ENCODE measurements around the gene GPM6B.
"Not testable (repeated sequence)": the region's sequence is repeated elsewhere in the genome, so short reads cannot be mapped to it uniquely, and the experiment has no call there.

Gene GPM6B

DNA sequence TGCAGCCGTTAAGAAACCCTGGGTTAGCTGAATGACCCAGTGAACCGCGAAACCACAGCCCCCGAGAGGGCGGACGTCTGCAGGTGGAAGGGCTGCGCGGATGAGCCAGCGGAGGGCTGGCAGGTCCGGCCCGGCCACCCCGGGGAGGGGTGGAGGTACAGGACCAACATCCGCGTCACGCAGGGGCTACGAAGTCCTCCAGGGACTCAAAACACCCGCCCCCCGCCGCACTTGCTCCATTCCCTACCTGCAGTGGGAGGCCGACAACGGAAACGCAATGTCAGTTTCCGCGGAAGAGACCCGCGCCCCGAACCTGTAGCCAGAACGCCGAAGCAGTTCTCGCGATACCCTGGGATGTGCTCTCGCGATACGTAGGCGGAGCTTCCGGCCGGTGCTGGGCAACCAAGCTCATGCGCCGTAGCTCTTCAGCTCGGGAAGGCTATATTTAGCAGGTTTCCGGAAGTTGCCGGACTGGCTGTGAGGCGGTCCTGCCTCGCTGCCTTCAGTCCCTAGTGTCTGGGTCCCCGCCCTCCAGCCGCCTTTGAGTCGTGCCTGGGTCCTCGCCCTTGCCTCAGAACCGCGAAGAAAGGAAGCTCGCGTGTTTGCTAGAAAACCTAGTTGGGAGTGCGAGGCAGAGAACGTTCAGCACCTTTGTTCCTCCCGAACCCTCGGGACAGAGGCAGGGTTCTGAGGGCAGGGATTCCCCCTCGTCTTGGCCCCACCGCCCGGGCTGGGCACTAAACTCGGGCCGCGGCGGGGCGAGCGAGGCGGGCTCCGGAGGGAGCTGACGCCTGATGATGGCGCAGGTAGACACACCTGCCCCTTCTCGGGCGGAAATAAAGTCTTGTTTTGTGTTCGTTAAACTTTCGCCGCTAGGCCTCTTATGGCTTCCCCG lies 82.4 kb downstream of the GPM6B start, which contains the start of the genes OFD1 and TRAPPC2:
Gene OFD1, plus strand, starts transcription at position 471 of the 895 bp plus-strand sequence. Its CDS starts 324 bp downstream, at position 795.
Gene TRAPPC2, minus strand, starts transcription at position 343 of the 895 bp plus-strand sequence. CDS start 14,657 bp downstream, outside the sequence.
- TF ChIP-seq CTCF (IDR thresholded peaks at IDR 0.05) (no peak), ZFX (IDR thresholded peaks at IDR 0.05; ENCODE audit: borderline replicate concordance) (no peak)
- H3K27ac ChIP-seq: peak within 1 kb of the TSS; percentile 93

- H3K27ac ChIP-seq: peak overlapping the region; percentile 93
- TF ChIP-seq CTCF (IDR thresholded peaks at IDR 0.05) (no peak), ZFX (IDR thresholded peaks at IDR 0.05; ENCODE audit: borderline replicate concordance) (no peak)
These were observed 83.4 kb downstream of the GPM6B start for GRCh38 chrX:13733506-13733905.

DNA sequence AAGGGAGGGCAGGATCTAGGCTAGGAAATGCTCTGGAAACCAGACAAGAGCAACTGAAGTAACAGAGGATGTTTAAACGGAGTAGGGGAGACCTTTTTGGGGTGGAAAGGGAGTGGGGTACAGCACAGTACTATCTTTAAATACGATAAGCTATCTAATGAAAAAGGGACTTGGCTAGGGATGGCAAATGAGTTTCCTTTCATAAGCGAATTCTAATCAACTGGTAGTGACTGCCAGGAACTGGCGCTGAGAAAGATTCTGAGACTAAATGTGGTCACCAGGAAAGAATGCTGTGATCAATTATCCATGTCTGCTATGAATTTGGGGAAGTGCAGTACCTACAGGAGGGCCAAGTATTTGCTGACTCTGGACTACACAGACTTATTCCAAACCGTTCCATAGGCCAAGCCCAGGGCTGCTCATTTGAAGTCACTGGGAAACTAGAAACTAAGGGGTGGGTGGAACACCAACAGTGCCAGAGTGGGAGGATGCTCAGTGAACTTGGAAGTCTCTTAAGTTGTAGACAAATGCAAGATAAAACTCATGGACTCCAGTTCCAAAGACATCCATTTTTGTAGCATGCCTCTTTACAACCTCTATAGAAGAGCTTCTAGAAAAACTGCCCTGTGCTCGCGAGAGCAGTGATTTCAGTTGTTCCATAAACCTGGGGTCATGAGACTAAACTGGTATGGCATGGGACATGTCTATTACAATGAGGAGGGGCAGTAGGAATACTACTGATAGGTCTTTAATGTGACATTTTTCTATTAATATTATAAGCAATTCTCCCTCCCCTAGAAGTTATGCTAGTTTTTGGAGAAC lies 84.4 kb downstream of the GPM6B start:
- no peak overlapping the region for H3K27ac ChIP-seq
- no peak for TF ChIP-seq CTCF (IDR thresholded peaks at IDR 0.05)
- no peak for TF ChIP-seq ZFX (IDR thresholded peaks at IDR 0.05; ENCODE audit: borderline replicate concordance)

DNA sequence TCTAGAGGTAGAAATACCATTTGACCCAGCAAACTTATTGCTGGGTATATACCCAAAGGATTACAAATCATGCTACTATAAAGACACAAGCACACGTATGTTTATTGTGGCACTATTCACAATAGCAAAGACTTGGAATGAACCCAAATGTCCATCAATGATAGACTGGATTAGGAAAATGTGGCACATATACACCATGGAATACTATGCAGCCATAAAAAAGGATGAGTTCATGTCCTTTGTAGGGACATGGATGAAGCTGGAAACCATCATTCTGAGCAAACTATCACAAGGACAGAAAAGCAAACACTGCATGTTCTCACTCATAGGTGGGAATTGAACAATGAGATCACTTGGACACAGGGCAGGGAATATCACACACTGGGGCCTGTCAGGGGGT lies 86.4 kb downstream of the GPM6B start:
- H3K27ac ChIP-seq: not testable (repeated sequence)

DNA sequence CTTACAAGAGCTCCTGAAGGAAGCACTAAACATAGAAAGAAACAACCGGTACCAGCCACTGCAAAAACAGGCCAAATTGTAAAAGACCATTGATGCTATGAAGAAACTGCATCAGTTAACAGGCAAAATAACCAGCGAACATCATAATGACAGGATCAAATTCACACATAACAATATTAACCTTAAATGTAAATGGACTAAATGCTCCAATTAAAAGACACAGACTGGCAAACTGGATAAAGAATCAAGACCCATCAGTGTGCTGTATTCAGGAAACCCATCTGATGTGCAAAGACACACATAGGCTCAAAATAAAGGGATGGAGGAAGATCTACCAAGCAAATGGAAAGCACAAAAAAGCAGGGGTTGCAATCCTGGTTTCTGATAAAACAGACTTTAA lies 90.3 kb downstream of the GPM6B start:
- H3K27ac ChIP-seq: not testable (repeated sequence)

DNA sequence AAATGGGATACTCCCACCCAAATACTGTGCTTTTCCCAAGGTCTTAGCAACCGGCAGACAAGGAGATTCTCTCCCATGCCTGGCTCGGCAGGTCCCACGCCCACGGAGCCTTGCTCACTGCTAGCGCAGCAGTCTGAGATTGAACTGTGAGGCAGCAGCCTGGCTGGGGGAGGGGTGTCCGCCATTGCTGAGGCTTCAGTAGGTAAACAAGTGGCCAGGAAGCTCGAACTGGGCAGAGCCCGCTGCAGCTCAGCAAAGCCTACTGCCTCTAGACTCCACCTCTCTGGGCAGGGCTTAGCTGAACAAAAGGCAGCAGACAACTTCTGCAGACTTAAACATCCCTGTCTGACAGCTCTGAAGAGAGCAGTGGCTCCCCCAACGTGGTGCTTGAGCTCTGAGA lies 92.0 kb downstream of the GPM6B start:
- H3K27ac ChIP-seq: not testable (repeated sequence)

- TF ChIP-seq ZFX (IDR thresholded peaks at IDR 0.05; ENCODE audit: borderline replicate concordance) (no peak), CTCF (IDR thresholded peaks at IDR 0.05) (no peak)
- peak overlapping the region; percentile 69 for H3K27ac ChIP-seq
These were observed 94.9 kb downstream of the GPM6B start for GRCh38 chrX:13721819-13722519.

GRCh38 chrX:13721371-13721770 lies 95.5 kb downstream of the GPM6B start:
- TF ChIP-seq ZFX (IDR thresholded peaks at IDR 0.05; ENCODE audit: borderline replicate concordance) (no peak), CTCF (IDR thresholded peaks at IDR 0.05) (no peak)
- peak overlapping the region; percentile 69 for H3K27ac ChIP-seq

Data from 22Rv1 (cell line).